Measurements from ENCODE around the gene CNOT11. TPM values are rescaled to one million over a fixed set of nuclear protein-coding genes. Genes with fewer than 3 reads are reported as not detected.
A peak's percentile ranks its signal among the peaks of the same experiment; 100 is the strongest.

Gene CNOT11
- total RNA-seq: 73.6 and 74.8 TPM in 2 replicates
- long read RNA-seq, transcript CNOT11-201 (7 exons, 2,599 nt): major isoform, 10 of 19 reads
- long read RNA-seq, partial matches to known transcripts: 7 of 19 reads
- long read RNA-seq, other reads (novel, unspliced or antisense): 2 of 19 reads

GRCh38 chr2:101252408-101253012 lies at the start of gene CNOT11:
Gene CNOT11 (plus strand): TSS chr2:101252886. CDS start chr2:101252965, 79 bp downstream.
- Mint-ChIP-seq H3K27me3 (no peaks in the 10 kb centered on the region), H3K36me3 (ENCODE audit: insufficient read depth) (peaks cover 22% of the 10 kb centered on the region), H3K4me3 (ENCODE audit: low read depth) (peak within 1 kb of the TSS; percentile 81), H3K4me1 (ENCODE audit: low read depth) (peaks cover 38% of the 10 kb centered on the region), H3K27ac (peak within 1 kb of the TSS; percentile 96), H3K9me3 (ENCODE audit: low read depth) (peaks cover 13% of the 10 kb centered on the region)
- no peak for TF ChIP-seq CTCF (IDR thresholded peaks at IDR 0.05; ENCODE audit: unreplicated experiment)
- peak; percentile 99 for DNase-seq (ENCODE audit: low spot score, unreplicated experiment)

DNA sequence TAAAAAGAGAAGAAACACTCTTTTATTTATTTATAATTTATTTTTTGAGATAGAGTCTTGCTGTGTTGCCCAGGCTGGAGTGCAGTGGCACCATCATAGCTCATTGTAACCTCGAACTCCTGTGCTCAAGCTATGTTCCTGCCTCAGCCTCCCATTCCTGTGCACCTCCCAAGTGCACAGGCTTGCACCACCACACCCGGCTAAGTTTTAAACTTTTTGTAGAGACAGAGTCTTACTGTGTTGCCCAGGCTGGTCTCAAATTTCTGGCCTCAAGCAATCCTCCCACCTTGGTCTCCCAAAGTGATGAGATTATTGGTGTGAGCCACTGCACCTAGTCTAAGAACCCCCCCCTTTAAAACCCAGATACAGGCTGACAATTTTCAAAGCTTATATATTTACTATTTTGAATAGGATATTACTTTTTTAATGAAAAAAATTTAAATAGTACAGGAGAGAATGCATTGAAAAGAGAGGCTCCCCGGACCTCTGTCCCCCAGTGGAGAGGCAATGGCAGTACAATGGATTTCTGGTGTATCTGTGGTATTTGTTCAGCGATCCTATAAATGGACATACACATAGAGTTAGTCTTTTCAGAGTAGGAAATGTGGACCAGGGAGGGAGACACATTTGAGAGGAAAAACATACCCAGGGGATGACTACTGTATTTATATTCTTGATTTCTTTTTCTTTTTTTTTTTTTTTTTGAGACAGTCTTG lies 48.1 kb upstream of the CNOT11 start:
- peaks cover 4% of the 10 kb centered on the region for H3K36me3 Mint-ChIP-seq (ENCODE audit: insufficient read depth)
- H3K27ac Mint-ChIP-seq: no peak overlapping the region
- no peak for DNase-seq (ENCODE audit: low spot score, unreplicated experiment)
- peak; percentile 25 for TF ChIP-seq CTCF (IDR thresholded peaks at IDR 0.05; ENCODE audit: unreplicated experiment)
- H3K4me1 Mint-ChIP-seq (ENCODE audit: low read depth): peaks cover 2% of the 10 kb centered on the region
- no peak overlapping the region for H3K4me3 Mint-ChIP-seq (ENCODE audit: low read depth)
- H3K27me3 Mint-ChIP-seq: no peaks in the 10 kb centered on the region
- peaks cover 11% of the 10 kb centered on the region for H3K9me3 Mint-ChIP-seq (ENCODE audit: low read depth)

DNA sequence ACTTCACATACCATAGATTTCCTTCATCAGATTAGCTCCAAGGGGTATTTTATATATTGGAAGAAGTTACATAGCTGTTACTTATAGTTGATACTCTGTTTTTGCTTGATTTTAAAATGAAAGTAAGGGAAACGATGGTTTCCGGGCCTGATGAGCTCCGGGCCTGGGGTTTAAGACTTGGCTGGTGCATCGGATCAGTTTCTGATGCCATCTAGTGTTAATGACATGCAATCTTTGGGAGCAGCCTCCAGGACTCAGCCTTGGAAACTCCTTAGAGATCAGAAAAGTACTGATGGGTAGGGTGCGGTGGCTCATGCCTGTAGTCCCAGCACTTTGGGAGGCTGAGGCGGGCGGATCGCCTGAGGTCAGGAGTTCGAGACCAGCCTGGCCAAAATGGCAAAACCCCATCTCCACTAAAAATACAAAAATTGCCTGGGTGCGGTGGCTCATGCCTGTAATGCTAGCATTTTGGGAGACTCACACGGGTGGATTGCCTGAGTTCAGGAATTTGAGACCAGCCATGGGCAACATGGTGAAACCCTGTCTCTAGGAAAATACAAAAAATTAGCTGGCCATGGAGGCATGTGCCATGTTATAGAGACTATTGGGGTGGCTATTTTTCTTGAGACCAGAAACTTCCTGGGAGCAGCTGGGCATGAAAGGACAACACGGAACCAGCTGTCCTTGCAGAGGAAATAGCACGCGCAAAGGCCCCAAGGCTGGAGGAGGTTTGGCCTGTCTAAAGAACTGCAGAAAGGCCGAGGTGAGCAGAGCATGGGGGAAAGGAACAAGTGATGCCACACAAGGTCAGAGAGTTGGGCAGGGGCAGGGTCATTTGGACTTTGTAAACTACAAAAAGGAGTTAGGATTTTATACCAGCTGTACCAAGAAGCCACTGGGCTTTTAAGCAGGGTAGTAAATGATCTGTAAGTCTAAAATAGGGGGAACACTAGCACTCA lies 46.9 kb upstream of the CNOT11 start:
- TF ChIP-seq CTCF (IDR thresholded peaks at IDR 0.05; ENCODE audit: unreplicated experiment): peak; percentile 59
- Mint-ChIP-seq H3K9me3 (ENCODE audit: low read depth) (peaks cover 18% of the 10 kb centered on the region), H3K27me3 (no peaks in the 10 kb centered on the region), H3K36me3 (ENCODE audit: insufficient read depth) (peaks cover 8% of the 10 kb centered on the region), H3K4me1 (ENCODE audit: low read depth) (peaks cover 2% of the 10 kb centered on the region), H3K4me3 (ENCODE audit: low read depth) (no peak overlapping the region), H3K27ac (peak overlapping the region; percentile 34)
- no peak for DNase-seq (ENCODE audit: low spot score, unreplicated experiment)

GRCh38 chr2:101208830-101209229 lies 43.9 kb upstream of the CNOT11 start:
- H3K36me3 Mint-ChIP-seq (ENCODE audit: insufficient read depth): peaks cover 13% of the 10 kb centered on the region
- H3K27me3 Mint-ChIP-seq: no peaks in the 10 kb centered on the region
- H3K9me3 Mint-ChIP-seq (ENCODE audit: low read depth): peaks cover 25% of the 10 kb centered on the region

More at GRCh38 chr2:101208830-101209229, 43.9 kb upstream of the CNOT11 start:
- Mint-ChIP-seq H3K4me1 (ENCODE audit: low read depth) (peaks cover 2% of the 10 kb centered on the region), H3K4me3 (ENCODE audit: low read depth) (no peak overlapping the region), H3K27ac (no peak overlapping the region)
- TF ChIP-seq CTCF (IDR thresholded peaks at IDR 0.05; ENCODE audit: unreplicated experiment): no peak
- DNase-seq (ENCODE audit: low spot score, unreplicated experiment): no peak

Measured in progenitor cell of endocrine pancreas (in vitro differentiated cells).